Osteoblast (primary cell): ENCODE data around the gene PPM1L. TPM values are rescaled to one million over a fixed set of nuclear protein-coding genes. Genes with fewer than 3 reads are reported as not detected.
"Not testable (repeated sequence)": the region's sequence is repeated elsewhere in the genome, so short reads cannot be mapped to it uniquely, and the experiment has no call there.

Experiments
- DNase-seq: peaks from one replicate; pipeline ENCODE4 v3.0.0; 2011; ENCODE audit warnings: low spot score, mixed read lengths; ENCODE audit not compliant: insufficient read length; ENCODE audit errors: missing footprints
- H2AFZ ChIP-seq: 2 replicates; pipeline ENCODE4 v1.6.0; 2011; ENCODE audit warnings: mild to moderate bottlenecking, low read length
- H3K27ac ChIP-seq: 2 replicates; pipeline ENCODE4 v1.5.1; 2011; ENCODE audit warnings: mild to moderate bottlenecking, low read depth, low read length, moderate library complexity
- H3K27me3 ChIP-seq: 2 replicates; pipeline ENCODE4 v1.6.0; 2012; ENCODE audit warnings: mild to moderate bottlenecking, control low read depth, inconsistent platforms, low read length, moderate library complexity; ENCODE audit not compliant: insufficient read depth
- H3K36me3 ChIP-seq: 2 replicates; pipeline ENCODE4 v1.5.1; 2011; ENCODE audit warnings: mild to moderate bottlenecking, low read length, control low read depth, moderate library complexity; ENCODE audit not compliant: insufficient read depth
- H3K4me1 ChIP-seq: 2 replicates; pipeline ENCODE4 v1.5.1; 2011; ENCODE audit warnings: mild to moderate bottlenecking, low read length, control low read depth, moderate library complexity; ENCODE audit not compliant: insufficient read depth
- H3K4me2 ChIP-seq: 2 replicates; pipeline ENCODE4 v1.6.0; 2011; ENCODE audit warnings: mild to moderate bottlenecking, low read length; ENCODE audit not compliant: insufficient read depth
- H3K4me3 ChIP-seq: fragments of 200-600 bp; sonication (generic); 3 replicates; pipeline ENCODE4 v1.5.1; 2012; ENCODE audit warnings: mild to moderate bottlenecking, low read length, inconsistent platforms; ENCODE audit not compliant: insufficient read depth
- H3K79me2 ChIP-seq: 2 replicates; pipeline ENCODE4 v1.6.0; 2012; ENCODE audit warnings: mild to moderate bottlenecking, low read length, control low read depth, inconsistent platforms; ENCODE audit not compliant: insufficient read depth
- H3K9me3 ChIP-seq: 2 replicates; pipeline ENCODE4 v1.5.1; 2011; ENCODE audit warnings: low read depth, low read length, control low read depth
- H4K20me1 ChIP-seq: 2 replicates; pipeline ENCODE4 v1.6.0; 2012; ENCODE audit warnings: mild to moderate bottlenecking, low read length, control low read depth; ENCODE audit not compliant: insufficient read depth
- CTCF ChIP-seq: IDR thresholded peaks from 2 replicates; pipeline ENCODE4 v1.5.1; 2011; ENCODE audit warnings: mild to moderate bottlenecking, low read depth, low read length, moderate library complexity; ENCODE audit errors: extremely low read depth
- total RNA-seq: library from RNA; depleted of rRNA; stranded (reverse); fragments of >200 nt; gene quantifications from 2 replicates; pipeline ENCODE4 v1.2.3, GENCODE V29; 2012

PPM1L gene
- total RNA-seq, 1 donor = 4.3 TPM

DNA sequence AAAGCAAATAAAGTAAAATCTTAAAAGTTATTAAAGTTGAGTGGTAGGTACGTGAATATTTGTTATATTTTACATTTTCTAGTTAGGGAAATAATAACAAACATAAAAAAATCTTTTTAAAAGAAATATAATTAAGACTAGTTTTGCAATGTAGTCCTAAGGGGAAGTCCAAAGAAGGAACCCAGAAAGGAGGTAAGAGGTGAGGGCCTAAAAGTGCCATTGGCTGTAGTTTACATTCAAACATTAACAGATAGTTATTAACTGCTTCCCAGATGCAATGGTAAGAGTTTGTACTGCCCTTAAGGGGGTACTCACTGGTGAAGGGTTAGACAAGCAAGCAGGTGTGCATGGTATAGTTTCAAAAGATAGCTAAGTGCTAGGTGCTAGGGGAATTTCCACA, 269.9 kb downstream of the PPM1L start:
- H3K4me3 ChIP-seq = no peak overlapping the region
- H3K4me1 ChIP-seq = no peaks in the 10 kb centered on the region
- no peaks in the 10 kb centered on the region for H3K27me3 ChIP-seq
- H2AFZ ChIP-seq = no peak overlapping the region
- H4K20me1 ChIP-seq = no peaks in the 10 kb centered on the region
- H3K79me2 ChIP-seq = no peaks in the 10 kb centered on the region
- no peak overlapping the region for H3K27ac ChIP-seq
- DNase-seq = no peak
- no peaks in the 10 kb centered on the region for H3K36me3 ChIP-seq
- TF ChIP-seq CTCF = no peak
- no peak overlapping the region for H3K4me2 ChIP-seq
- H3K9me3 ChIP-seq = no peaks in the 10 kb centered on the region

- Histone ChIP-seq H3K4me3 (no peak overlapping the region), H3K4me1 (no peaks in the 10 kb centered on the region), H3K27me3 (no peaks in the 10 kb centered on the region), H4K20me1 (no peaks in the 10 kb centered on the region), H3K27ac (no peak overlapping the region), H3K79me2 (no peaks in the 10 kb centered on the region), H3K36me3 (no peaks in the 10 kb centered on the region), H3K9me3 (no peaks in the 10 kb centered on the region), H2AFZ (no peak overlapping the region), H3K4me2 (no peak overlapping the region)
- DNase-seq = no peak
- no peak for TF ChIP-seq CTCF
These were observed 270.8 kb downstream of the PPM1L start for GRCh38 chr3:161026612-161027510.

DNA sequence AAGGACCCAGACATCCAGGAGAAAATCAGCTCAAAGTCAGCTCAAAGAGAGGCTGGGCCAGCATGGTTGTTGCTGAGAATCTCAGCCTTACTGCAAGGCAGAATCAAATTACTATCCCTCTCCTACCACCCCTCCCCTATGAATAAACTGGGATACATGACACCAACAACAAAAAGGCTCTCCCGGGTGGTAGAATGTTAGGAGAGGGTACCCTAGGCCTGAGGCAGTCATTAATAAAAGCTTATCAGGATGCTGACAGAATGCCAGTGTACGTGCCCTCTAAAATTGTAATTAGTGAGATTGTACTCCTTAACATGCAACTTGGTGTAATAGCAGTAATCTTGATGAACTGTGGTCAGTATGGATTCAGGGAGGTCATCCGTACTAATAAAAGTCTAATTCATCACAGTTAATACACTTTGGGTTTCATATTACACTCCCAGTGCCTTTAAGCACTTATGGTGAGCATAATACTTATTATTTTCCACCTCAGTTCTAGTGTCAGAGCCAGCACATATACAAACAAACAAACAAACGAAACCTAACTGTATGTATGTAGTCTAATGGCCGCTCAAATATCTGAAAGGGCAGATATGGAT, 272.6 kb downstream of the PPM1L start:
- Histone ChIP-seq H3K4me2 (no peak overlapping the region), H3K27ac (no peak overlapping the region), H3K4me3 (no peak overlapping the region), H3K27me3 (no peaks in the 10 kb centered on the region), H3K79me2 (no peaks in the 10 kb centered on the region), H4K20me1 (no peaks in the 10 kb centered on the region), H3K4me1 (no peaks in the 10 kb centered on the region), H3K9me3 (no peaks in the 10 kb centered on the region), H2AFZ (no peak overlapping the region), H3K36me3 (no peaks in the 10 kb centered on the region)
- no peak for DNase-seq
- TF ChIP-seq CTCF = no peak

- Histone ChIP-seq H3K9me3 (no peaks in the 10 kb centered on the region), H2AFZ (no peak overlapping the region), H4K20me1 (no peaks in the 10 kb centered on the region), H3K79me2 (no peaks in the 10 kb centered on the region), H3K4me3 (no peak overlapping the region), H3K27ac (no peak overlapping the region), H3K4me1 (peaks cover 8% of the 10 kb centered on the region), H3K4me2 (no peak overlapping the region), H3K27me3 (no peaks in the 10 kb centered on the region), H3K36me3 (no peaks in the 10 kb centered on the region)
- no peak for DNase-seq
- TF ChIP-seq CTCF = no peak
These were observed 275.1 kb downstream of the PPM1L start for GRCh38 chr3:161031134-161031533.

- peak overlapping the region; percentile 37 for H3K4me2 ChIP-seq
These were observed 279.0 kb downstream of the PPM1L start for GRCh38 chr3:161034913-161035550.

More at GRCh38 chr3:161034913-161035550, 279.0 kb downstream of the PPM1L start:
- Histone ChIP-seq H2AFZ (peak overlapping the region; percentile 81), H3K4me1 (peaks cover 22% of the 10 kb centered on the region), H3K27ac (peak overlapping the region; percentile 93), H3K4me3 (peak overlapping the region; percentile 16)
- not testable (repeated sequence) for H3K36me3 ChIP-seq, H3K9me3 ChIP-seq, H3K27me3 ChIP-seq, H3K79me2 ChIP-seq, H4K20me1 ChIP-seq
- DNase-seq = peak; percentile 3
